GM18870 (cell line): ENCODE measurements around the gene HEATR5A.
"Not testable (repeated sequence)": the region's sequence is repeated elsewhere in the genome, so short reads cannot be mapped to it uniquely, and the experiment has no call there.

Experiments used
- ATAC-seq: cut with Tn5 transposase; IDR thresholded peaks from one replicate; pipeline ENCODE4 v1.9.1; 2021; ENCODE audit warnings: moderate library complexity; ENCODE audit not compliant: unreplicated experiment

Gene HEATR5A

DNA sequence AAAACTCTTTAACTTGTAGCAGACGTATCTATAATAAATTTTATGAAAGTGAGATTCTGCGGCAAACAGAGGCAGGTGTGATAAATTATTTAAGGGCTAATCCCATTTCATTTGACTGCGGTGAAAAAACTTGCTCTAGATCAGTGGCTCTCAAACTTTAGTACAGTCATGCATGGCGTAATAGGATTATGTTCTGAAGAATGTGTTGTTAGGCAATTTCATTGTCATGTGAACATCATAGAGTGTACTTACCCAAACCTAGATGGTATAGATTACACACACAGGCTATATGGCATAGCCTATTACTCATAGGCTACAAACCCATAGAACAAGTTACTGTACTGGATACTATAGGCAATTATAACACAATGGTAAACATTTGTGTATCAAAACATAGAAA lies 83.7 kb downstream of the HEATR5A start:
- no peak for ATAC-seq

DNA sequence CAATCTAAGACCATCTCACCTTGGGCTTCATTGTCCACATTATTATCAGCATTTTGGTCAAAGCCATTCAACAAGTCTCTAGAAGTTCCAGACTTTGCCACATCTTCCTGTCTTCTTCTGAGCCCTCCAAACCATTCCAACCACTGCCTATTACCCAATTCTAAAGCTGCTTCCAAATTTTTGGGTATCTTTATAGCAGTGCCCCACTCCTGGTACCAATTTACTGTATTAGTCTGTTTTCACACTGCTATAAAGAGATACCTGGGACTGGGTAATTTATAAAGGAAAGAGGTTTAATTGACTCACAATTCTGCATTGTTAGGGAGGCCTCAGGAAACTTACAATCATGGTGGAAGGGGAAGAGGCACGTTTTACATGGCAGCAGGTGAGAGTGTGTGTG lies 89.0 kb downstream of the HEATR5A start:
- not testable (repeated sequence) for ATAC-seq

DNA sequence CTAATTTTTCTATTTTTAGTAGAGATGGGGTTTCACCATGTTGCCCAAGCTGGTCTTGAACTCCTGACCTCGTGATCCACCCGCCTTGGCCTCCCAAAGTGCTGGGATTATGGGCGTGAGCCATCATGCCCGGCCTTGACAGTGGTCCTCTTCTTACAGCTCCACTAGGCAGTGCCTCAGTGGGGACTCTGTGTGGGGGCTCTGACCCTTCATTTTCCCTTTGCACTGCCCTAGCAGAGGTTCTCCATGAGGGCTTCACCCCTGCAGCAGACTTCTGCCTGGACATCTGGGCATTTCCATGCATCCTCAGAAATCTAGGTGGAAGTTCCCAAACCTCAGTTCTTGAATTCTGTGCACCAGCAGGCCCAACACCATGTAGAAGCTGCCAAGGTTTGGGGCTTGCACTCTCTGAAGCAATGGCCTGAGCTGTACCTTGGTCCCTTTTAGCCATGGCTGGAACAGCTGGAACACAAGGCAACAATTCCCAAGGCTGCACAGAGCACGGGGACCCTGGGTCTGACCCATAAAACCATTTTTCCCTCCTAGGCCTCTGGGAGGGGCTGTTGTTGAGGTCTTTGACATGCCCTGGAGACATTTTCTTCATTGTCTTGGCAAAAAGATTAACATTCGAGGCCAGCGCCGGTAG lies 90.4 kb downstream of the HEATR5A start:
- not testable (repeated sequence) for ATAC-seq

DNA sequence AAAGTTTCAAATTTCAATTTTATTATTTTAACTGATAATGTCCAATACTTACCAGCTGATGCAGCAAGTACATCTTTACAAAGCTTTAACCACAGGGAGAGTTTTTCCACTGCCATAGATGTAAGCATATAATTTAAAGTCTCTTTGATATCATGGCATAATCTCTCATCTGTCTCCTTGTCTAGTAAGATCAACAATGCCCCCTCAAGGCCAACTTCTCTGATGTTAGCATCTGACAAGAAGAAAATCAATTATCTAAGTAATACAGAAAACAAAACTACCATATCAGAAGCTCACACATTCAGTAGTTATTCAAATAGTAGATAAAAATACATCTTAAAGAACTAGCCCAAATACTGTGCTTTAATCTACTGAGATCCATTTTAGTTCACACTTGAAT lies 94.2 kb downstream of the HEATR5A start:
- ATAC-seq = no peak

- ATAC-seq = no peak
These were observed 96.9 kb downstream of the HEATR5A start for GRCh38 chr14:31323419-31323818.

DNA sequence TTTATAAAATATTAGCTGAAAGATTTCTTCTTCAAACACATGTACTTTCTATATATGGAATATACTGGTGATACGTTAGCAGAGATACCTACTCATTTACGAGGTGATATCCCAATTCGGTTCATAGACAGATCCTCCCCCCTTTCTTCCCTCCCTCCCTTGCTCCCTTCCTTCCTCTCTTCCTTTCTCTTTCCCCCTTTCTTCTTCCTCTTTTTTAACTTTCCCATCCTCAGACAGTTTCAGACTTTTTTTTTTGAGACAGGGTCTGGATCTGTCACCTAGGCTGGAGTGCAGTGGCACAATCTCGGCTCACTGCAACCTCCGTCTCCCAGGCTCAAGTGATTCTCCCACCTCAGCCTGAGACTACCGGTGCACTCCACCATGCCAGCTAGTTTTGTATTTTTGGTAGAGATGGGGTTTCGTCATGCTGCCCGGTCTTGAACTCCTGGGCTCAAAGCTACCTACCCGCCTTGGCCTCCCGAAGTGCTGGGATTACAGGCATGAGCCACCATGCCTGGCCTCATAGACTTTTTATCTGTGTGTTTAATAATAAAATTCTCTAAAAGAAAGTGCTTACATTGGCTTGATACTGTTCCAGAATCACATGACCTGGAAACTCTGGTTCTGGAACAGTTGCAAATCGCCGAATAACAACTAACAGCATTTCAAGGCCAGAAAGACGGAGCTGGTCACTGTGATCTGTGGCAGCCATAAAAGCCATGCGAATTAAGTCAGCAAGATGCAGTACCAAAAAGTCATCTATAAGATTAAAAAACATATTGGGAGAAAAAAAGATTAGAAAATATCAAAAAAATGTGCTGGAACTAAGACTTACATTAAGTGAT lies 99.2 kb downstream of the HEATR5A start:
- no peak for ATAC-seq

DNA sequence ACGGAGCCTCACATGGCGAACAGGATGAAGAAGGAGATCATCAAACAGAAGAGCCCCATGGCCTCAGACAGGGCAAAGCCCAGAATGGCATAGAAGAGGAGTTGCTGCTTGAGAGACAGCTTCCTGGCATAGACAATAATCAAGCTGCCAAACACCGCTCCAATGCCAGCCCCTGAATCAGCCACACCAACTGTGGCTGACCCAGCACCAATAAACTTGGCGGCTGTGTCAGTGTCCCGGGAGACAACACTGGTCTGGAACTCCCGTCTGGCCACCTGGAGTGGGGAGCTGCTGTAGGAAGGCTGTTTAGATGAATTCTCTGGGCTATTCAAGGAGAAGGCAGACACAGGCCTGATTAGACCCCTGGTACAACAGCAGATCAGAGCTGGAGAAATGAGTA lies 100.1 kb downstream of the HEATR5A start:
- no peak for ATAC-seq

DNA sequence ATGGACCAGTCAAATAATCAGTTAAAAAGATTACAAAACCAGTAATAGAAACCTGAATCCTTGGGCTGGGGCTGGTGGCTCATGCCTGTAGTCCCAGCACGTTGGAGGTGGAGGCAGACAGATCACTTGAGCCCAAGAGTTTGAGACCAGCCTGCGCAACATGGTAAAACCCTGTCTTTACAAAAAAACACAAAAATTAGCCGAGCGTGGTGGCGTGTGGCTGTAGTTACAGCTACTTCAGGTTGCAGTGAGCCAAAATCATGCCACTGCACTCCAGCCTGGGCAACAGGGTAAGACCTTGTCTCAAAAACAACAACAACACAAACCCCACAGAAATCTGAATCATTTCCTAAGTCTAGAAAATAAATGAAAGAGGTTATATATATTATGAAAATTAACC lies 100.6 kb downstream of the HEATR5A start:
- ATAC-seq = no peak

DNA sequence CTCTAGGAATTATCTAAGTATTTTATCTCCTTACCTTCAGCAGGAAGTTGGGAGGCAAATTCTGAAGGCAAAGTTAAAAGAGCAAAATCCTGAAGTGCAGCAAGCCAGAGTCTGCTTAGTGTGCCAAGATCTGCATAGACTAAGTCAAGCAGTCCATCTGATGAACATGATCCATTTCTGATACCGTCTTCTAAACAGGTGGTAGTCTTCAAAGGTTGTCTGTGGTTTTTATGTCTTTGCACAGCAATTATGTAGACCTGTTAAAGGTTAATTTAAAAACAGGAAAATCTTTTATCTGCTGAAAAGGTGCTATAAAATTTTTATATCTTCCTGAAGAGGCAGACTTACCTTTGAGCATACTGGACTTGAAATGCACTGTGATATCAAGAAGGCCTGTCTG lies 107.4 kb downstream of the HEATR5A start:
- ATAC-seq = no peak

DNA sequence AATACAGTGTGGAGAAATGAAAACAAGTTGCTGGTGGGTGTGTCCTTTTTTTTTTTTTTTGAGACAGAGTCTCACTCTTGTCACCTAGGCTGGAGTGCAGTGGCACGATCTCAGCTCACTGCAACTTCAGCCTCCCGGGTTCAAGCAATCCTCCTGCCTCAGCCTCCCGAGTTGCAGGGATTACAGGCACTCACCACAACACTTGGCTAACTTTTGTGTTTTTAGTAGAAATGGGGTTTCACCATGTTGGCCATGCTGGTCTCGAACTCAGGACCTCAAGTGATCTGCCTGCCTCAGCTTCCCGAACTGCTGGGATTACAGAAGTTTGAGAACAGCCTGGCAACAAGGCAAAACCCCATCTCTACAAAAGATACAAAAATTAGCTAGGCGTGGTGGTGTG lies 108.0 kb downstream of the HEATR5A start:
- ATAC-seq = not testable (repeated sequence)

DNA sequence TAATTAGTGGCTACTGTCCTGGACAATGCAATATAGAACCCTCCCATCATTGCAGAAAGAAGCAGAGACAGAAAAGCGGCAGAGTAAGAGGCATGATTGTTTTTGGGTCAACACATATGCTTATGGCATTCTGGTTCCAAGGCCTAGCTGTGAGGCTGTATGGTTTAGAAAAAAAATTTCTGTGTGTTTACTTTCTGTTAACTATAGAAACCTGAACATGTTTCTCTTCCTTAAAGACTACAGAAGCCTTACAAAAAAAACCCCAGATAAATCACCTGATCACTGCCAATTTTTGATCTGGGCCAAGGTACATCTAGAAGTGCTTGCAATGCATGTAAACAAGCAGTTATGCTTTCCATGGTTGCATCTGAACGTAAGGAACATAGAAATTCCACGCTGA lies 112.7 kb downstream of the HEATR5A start:
- ATAC-seq = no peak

DNA sequence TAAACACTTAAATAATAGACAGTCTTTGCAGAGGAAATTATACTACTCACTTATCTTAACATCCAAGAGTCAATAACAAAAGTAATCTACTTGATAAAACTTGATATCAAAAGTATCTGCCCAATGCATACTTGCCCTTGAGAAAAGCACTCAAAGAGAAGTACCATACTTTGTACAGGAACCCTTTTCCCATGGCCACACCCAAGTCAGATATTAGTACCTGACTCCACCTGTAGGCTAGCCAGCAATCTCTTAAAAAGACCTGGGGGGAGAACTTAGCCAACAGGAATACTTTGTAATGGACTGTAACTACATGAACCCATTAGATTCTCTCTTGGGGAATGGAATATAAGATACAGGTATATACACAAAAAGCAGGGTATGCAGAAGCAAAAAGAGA lies 113.2 kb downstream of the HEATR5A start:
- ATAC-seq = no peak

DNA sequence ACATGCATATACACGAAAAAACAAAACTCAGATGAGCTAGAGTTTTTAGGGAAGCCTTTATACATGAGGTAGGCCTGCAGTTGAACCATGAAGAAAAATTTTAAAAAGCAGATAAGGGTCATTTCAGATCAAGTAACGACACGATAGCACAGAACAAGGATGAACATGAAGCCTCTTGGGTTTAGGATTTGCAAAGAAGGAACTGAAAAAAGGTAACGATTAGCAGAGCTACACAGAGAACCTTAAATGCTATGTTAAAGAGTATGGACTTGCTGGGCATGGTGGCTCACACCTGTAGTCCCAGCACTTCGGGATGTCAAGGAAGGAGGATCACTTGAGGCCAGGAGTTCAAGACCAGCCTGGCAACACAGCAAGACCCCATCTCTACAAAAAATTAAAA lies 116.7 kb downstream of the HEATR5A start:
- no peak for ATAC-seq

GRCh38 chr14:31300883-31301282 lies 119.5 kb downstream of the HEATR5A start:
- ATAC-seq = no peak

GRCh38 chr14:31300296-31300695 lies 120.1 kb downstream of the HEATR5A start:
- no peak for ATAC-seq

GRCh38 chr14:31297701-31298344 lies 122.5 kb downstream of the HEATR5A start:
- peak; percentile 67 for ATAC-seq

- no peak for ATAC-seq
These were observed 123.2 kb downstream of the HEATR5A start for GRCh38 chr14:31297112-31297511.

DNA sequence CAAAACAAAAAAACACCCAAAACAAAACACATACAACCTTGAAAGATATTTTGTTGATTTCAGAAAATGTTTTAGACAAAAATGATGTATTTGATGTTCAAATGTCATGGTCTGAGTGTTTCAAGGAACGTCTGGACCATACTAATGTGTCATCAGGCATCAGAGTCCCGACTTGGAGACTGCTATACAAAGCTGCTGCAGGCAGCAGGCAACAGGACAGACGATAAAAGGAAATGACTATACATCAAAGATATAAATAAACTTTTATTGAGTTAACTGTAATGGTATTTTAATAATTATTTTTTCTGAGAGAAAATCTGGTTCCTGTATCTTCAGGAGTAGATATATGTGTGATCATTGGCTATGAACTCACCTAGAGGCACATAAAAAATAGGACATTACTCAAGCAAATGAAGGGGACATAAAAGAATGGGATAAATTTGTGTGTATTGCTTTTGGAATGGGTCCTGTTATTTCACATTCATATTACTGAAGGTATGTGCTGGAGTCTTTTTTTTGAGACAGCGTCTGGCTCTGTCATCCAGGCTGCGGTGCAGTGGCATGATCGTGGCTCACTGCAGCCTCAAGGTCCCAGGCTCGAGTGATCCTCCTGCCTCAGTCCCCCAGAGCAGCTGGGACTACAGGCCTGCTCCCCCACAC lies 125.5 kb downstream of the HEATR5A start:
- ATAC-seq = no peak

DNA sequence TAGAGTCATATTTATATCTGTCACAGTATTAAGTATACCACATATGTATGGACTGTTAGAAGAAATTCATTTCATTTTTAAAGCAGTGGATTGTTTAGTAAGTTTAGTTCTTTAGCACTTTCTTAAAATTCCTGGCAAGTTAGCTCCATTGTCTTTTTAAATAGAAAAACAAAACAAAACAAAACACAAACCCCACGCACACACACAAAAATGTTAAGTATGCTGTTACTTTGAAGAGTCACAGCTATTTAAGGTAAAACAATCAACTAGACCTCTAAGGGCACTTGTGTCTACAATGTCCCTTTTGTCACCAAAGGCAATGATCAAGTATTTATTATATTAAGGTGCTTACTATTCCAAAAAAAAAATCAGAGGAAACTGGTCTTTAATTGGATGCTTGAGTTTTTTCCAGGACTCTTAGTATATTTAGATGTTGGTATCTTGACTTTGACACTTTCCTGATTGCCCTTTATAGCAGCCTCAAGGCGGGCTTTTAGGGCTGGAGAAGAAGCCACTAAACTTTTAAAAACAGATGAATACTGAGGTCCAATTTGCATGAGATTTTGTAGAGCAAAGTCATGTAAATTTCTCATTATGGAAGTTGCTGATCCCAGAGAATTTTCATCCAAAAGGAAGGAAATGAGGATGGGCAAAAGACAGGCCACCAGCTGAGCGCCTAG lies 127.3 kb downstream of the HEATR5A start:
- ATAC-seq = no peak

DNA sequence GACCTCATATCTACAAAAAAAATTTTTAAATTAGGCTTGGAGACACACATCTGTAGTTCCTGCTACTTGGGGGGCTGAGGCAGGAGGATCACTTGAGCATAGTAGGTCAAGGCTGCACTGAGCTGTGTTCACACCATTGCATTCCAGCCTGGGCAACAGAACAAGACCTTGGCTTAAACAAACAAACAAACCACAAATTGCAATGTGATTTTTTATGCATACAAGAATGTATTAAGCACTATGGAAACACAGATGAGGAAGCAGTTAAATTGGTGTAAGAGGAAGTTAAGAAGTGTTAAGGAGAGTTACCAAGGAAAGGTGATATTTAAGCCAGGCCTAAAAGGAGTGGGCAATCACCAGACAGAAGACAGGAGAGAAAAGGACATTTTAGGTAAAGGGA lies 129.1 kb downstream of the HEATR5A start:
- no peak for ATAC-seq
